ENCODE results near the gene SYNJ1. TPM values are rescaled to one million over a fixed set of nuclear protein-coding genes. Genes with fewer than 3 reads are reported as not detected.
"Not testable (repeated sequence)": the region's sequence is repeated elsewhere in the genome, so short reads cannot be mapped to it uniquely, and the experiment has no call there.

Gene SYNJ1
- polyA plus RNA-seq, 3 donors: 2.1 to 5.2 (median 3.9) TPM

GRCh38 chr21:32746711-32747110 is 18.9 kb upstream of the SYNJ1 start:
- not testable (repeated sequence) for H3K27ac ChIP-seq (ENCODE audit: low read depth, low read length)
- 98 to 99% (median 99%) methylated on average over 3 of the region's 3 CpGs for WGBS, 3 donors

DNA sequence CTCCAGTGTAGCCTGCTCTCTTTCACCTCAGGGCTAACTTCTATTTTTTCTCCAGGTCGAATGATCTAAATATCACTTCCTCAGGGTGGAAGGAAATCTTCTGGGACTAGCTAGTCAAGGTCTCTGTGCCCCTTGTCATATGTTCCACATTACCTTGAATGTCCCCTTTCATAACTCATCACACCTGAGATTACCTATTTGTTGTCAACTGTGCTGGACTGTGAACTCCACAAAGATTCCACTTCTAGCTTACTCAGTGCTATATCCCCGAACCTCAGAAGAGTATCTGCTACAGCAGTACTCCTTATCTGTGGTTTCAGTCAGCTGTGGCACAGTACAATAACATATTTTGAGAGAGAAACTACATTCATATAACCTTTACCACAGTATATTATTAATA is 14.6 kb upstream of the SYNJ1 start:
- WGBS, 3 donors: 81 to 91% (median 82%) methylated on average over 2 of the region's 2 CpGs
- H3K27ac ChIP-seq (ENCODE audit: low read depth, low read length): no peak overlapping the region

GRCh38 chr21:32741336-32741735 is 13.5 kb upstream of the SYNJ1 start:
- 94 to 95% (median 95%) methylated on average over 3 of the region's 3 CpGs for WGBS, 3 donors
- no peak overlapping the region for H3K27ac ChIP-seq (ENCODE audit: low read depth, low read length)

- no peak overlapping the region for H3K27ac ChIP-seq (ENCODE audit: low read depth, low read length)
- WGBS, 3 donors: 95 to 98% (median 96%) methylated on average over 2 of the region's 2 CpGs
Observed at GRCh38 chr21:32739946-32740345, 12.1 kb upstream of the SYNJ1 start.

- WGBS, 3 donors: 86 to 91% (median 88%) methylated on average over 4 of the region's 4 CpGs
- H3K27ac ChIP-seq (ENCODE audit: low read depth, low read length): not testable (repeated sequence)
Observed at GRCh38 chr21:32736083-32736482, 8.3 kb upstream of the SYNJ1 start.

- WGBS, 3 donors: 74 to 93% (median 89%) methylated on average over 2 of the region's 2 CpGs
- H3K27ac ChIP-seq (ENCODE audit: low read depth, low read length): no peak overlapping the region
Observed at GRCh38 chr21:32735524-32735923, 7.7 kb upstream of the SYNJ1 start.

DNA sequence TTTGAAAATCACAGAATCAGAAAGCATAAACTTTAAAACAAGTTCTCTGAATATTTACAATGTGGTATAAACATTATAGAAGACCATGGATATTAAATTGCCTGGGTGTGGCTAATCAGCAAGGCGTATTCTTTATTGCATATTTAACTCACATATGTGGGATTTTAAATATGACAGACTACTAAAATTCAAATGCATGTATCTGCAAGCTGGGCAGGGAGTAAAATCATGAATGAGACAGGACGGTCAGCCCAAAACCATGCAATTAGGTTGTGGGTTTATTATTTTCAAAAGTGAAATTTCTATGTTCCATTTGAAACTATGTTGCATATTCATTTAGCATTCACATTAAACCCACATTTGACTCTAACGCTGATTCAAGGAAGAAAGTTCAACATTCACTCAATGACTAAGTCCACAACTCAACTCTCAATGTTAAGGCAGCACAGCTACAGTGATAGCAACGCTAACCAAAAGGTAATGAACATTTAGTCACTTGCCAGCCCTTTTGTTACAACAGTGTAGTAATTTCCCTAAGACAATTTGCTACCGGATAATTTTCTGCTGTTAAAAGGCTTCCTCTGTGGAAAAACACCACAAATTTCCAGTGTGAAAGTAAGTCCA is 6.3 kb upstream of the SYNJ1 start:
- H3K27ac ChIP-seq (ENCODE audit: low read depth, low read length): no peak overlapping the region
- WGBS, 3 donors: 92 to 94% (median 92%) methylated on average over 5 of the region's 5 CpGs

- H3K27ac ChIP-seq (ENCODE audit: low read depth, low read length): no peak overlapping the region
- WGBS, 3 donors: 95 to 98% (median 95%) methylated on average over 6 of the region's 6 CpGs
Observed at GRCh38 chr21:32733356-32733755, 5.5 kb upstream of the SYNJ1 start.

DNA sequence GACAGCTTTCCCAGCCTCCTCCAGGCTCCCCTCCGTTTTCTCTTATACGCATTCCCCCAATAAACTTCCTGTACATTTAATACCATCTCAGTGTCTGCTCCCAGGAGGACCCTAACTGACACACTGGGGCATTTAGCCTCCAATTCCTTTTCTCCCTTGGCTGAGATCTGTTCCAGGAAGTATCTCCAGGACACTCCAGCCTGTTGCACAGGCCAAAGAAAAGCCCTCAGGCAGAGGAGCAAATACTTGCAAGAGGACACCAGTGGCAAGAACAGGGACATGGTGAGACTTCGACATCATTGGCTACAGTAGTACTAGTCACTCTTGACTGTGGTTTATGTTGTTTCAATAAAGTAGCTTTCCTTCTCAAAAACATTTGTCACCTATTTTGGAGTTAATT is 4.7 kb upstream of the SYNJ1 start:
- WGBS, 3 donors: 85 to 87% (median 86%) methylated on average over 3 of the region's 3 CpGs
- no peak overlapping the region for H3K27ac ChIP-seq (ENCODE audit: low read depth, low read length)

GRCh38 chr21:32728848-32729247 is 1.0 kb upstream of the SYNJ1 start:
- H3K27ac ChIP-seq (ENCODE audit: low read depth, low read length): no peak overlapping the region
- WGBS, 3 donors: 48 to 57% (median 51%) methylated on average over 3 of the region's 3 CpGs

- WGBS, 3 donors: 3 to 6% (median 3%) methylated on average over 13 of the region's 13 CpGs
- H3K27ac ChIP-seq (ENCODE audit: low read depth, low read length): no peak overlapping the region
Observed at GRCh38 chr21:32728456-32728839, 635 bp upstream of the SYNJ1 start.

- 0 to 1% (median 1%) methylated on average over 40 to 42 of the region's 42 CpGs for WGBS, 3 donors
- peak overlapping the region; percentile 65 for H3K27ac ChIP-seq (ENCODE audit: low read depth, low read length)
Observed at GRCh38 chr21:32726839-32727686, 750 bp downstream of the SYNJ1 start.

- WGBS, 3 donors: 56 to 74% (median 63%) methylated on average over 5 of the region's 5 CpGs
- H3K27ac ChIP-seq (ENCODE audit: low read depth, low read length): no peak overlapping the region
Observed at GRCh38 chr21:32719085-32719484, 8.7 kb downstream of the SYNJ1 start.

DNA sequence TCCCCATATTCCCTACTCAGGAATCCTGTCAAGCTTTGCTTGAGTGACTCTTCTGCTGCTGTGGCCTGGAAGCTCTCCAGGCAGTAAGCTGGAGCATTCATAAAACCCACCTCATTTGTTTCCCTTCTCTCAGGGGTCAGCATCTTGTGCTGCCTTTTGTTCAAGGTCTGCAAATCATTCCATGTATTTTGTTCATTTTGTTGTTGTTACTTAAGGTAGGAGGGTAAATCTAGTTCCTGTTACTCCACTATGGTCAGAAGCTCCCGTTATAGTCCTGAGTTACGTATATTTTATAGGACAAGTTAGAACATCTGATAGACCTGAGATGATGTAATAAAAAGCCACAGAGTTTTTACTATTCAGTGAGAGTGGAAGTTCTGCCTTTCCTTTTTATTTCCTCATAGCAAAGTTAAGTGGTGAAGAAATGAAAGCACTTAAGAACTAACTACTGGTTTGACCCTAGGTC is 9.9 kb downstream of the SYNJ1 start:
- no peak overlapping the region for H3K27ac ChIP-seq (ENCODE audit: low read depth, low read length)
- 54 to 88% (median 58%) methylated on average over 2 of the region's 2 CpGs for WGBS, 3 donors

DNA sequence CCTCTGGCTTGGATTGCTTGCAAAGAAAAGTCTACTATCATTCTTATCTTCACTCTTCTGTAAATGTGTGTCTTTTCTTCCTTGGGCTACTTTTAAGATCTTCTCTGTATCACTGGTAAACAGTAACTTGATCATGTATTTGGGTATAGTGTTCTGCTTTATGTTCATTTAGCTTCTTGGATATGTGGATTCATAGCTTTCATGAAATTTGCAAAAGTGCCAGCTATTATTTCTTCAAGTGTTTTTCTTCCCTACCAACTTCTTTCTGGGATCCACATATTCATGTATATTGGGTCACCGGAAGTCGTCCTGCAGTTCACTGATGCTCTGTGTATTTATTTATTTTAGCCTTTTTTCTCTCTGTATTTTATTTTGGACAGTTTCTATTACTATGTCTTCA is 11.3 kb downstream of the SYNJ1 start:
- no peak overlapping the region for H3K27ac ChIP-seq (ENCODE audit: low read depth, low read length)
- 98 to 100% (median 98%) methylated on average over 2 of the region's 2 CpGs for WGBS, 3 donors

GRCh38 chr21:32713726-32714125 is 14.1 kb downstream of the SYNJ1 start:
- no peak overlapping the region for H3K27ac ChIP-seq (ENCODE audit: low read depth, low read length)

DNA sequence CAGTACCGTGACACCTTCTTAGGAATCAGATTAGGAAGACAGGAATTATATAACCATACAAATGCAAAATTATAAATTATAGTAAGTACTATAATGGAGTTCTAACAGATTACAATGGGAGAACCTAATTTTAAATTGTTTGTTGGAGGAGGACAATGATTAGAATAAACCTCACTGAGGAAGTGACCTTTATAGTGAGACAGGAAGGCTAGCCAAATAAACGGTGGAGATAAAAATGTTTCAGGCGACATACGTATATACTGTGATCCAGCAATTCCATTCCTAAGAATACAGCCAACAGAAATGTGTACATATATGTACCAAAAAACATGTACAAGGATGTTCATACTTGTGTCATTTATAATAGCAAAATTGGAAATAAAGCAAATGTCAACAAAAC is 15.2 kb downstream of the SYNJ1 start:
- H3K27ac ChIP-seq (ENCODE audit: low read depth, low read length): no peak overlapping the region
- WGBS, 3 donors: 64 to 75% (median 68%) methylated on average over 4 of the region's 4 CpGs

- no peak overlapping the region for H3K27ac ChIP-seq (ENCODE audit: low read depth, low read length)
Observed at GRCh38 chr21:32712043-32712442, 15.8 kb downstream of the SYNJ1 start.

GRCh38 chr21:32710987-32711386 is 16.8 kb downstream of the SYNJ1 start:
- WGBS, 3 donors: 77 to 83% (median 78%) methylated on average over 4 of the region's 4 CpGs
- H3K27ac ChIP-seq (ENCODE audit: low read depth, low read length): no peak overlapping the region
